ENCODE measurements around the gene GIMAP6. TPM values are rescaled to one million over a fixed set of nuclear protein-coding genes. Genes with fewer than 3 reads are reported as not detected.
"Not testable (repeated sequence)": the region's sequence is repeated elsewhere in the genome, so short reads cannot be mapped to it uniquely, and the experiment has no call there.

Gene GIMAP6
- total RNA-seq, 3 donors from 2014 or later = 14.8 to 20.0 (median 18.1) TPM

GRCh38 chr7:150626696-150627095 is 5.5 kb downstream of the GIMAP6 start:
- no peak overlapping the region for H3K4me3 Mint-ChIP-seq
- no peaks in the 10 kb centered on the region for H3K27me3 Mint-ChIP-seq (ENCODE audit: low read depth)
- DNase-seq (no peak), ATAC-seq (no peak)
- H3K4me1 Mint-ChIP-seq (ENCODE audit: low read depth) = peaks cover 67% of the 10 kb centered on the region
- H3K9me3 Mint-ChIP-seq = peaks cover 22% of the 10 kb centered on the region
- H3K36me3 Mint-ChIP-seq (ENCODE audit: insufficient read depth) = peaks cover 54% of the 10 kb centered on the region

- H3K36me3 Mint-ChIP-seq (ENCODE audit: insufficient read depth) = peaks cover 16% of the 10 kb centered on the region
- ATAC-seq (peak; percentile 62 to 68), DNase-seq (no peak)
- peaks cover 49% of the 10 kb centered on the region for H3K4me1 Mint-ChIP-seq (ENCODE audit: low read depth)
- H3K9me3 Mint-ChIP-seq = peaks cover 24% of the 10 kb centered on the region
- no peaks in the 10 kb centered on the region for H3K27me3 Mint-ChIP-seq (ENCODE audit: low read depth)
- H3K4me3 Mint-ChIP-seq = peak overlapping the region; percentile 4
Measured at GRCh38 chr7:150621376-150621775, 10.8 kb downstream of the GIMAP6 start.

GRCh38 chr7:150620617-150621371 is 11.4 kb downstream of the GIMAP6 start:
- peak overlapping the region; percentile 16 for H3K4me3 Mint-ChIP-seq
- no peak for DNase-seq

GRCh38 chr7:150620061-150620460 is 12.1 kb downstream of the GIMAP6 start:
- Mint-ChIP-seq H3K4me1 (ENCODE audit: low read depth) (peaks cover 43% of the 10 kb centered on the region), H3K36me3 (ENCODE audit: insufficient read depth) (peaks cover 7% of the 10 kb centered on the region), H3K9me3 (peaks cover 18% of the 10 kb centered on the region), H3K4me3 (no peak overlapping the region), H3K27me3 (ENCODE audit: low read depth) (no peaks in the 10 kb centered on the region)
- ATAC-seq (no peak), DNase-seq (peak; percentile 55)

More at GRCh38 chr7:150620617-150621371, 11.4 kb downstream of the GIMAP6 start:
- H3K36me3 Mint-ChIP-seq (ENCODE audit: insufficient read depth) = peaks cover 13% of the 10 kb centered on the region
- peaks cover 45% of the 10 kb centered on the region for H3K4me1 Mint-ChIP-seq (ENCODE audit: low read depth)
- H3K9me3 Mint-ChIP-seq = peaks cover 24% of the 10 kb centered on the region
- no peaks in the 10 kb centered on the region for H3K27me3 Mint-ChIP-seq (ENCODE audit: low read depth)
- ATAC-seq = peak; percentile 62 to 75

GRCh38 chr7:150615221-150615755 is 16.9 kb downstream of the GIMAP6 start:
- peak in 1 of 2 donors; percentile 8 for ATAC-seq
- H3K4me3 Mint-ChIP-seq; H3K36me3 Mint-ChIP-seq (ENCODE audit: insufficient read depth); DNase-seq; H3K27me3 Mint-ChIP-seq (ENCODE audit: low read depth): not testable (repeated sequence)
- peaks cover 30% of the 10 kb centered on the region for H3K9me3 Mint-ChIP-seq
- peaks cover 54% of the 10 kb centered on the region for H3K4me1 Mint-ChIP-seq (ENCODE audit: low read depth)

- ATAC-seq; DNase-seq; H3K27me3 Mint-ChIP-seq (ENCODE audit: low read depth); H3K4me3 Mint-ChIP-seq; H3K36me3 Mint-ChIP-seq (ENCODE audit: insufficient read depth): not testable (repeated sequence)
- peaks cover 30% of the 10 kb centered on the region for H3K9me3 Mint-ChIP-seq
- H3K4me1 Mint-ChIP-seq (ENCODE audit: low read depth) = peaks cover 55% of the 10 kb centered on the region
Measured at GRCh38 chr7:150614426-150614825, 17.8 kb downstream of the GIMAP6 start.

- peaks cover 7% of the 10 kb centered on the region for H3K36me3 Mint-ChIP-seq (ENCODE audit: insufficient read depth)
- no peak for DNase-seq
- no peak overlapping the region for H3K4me3 Mint-ChIP-seq
- ATAC-seq = no peak
- no peaks in the 10 kb centered on the region for H3K27me3 Mint-ChIP-seq (ENCODE audit: low read depth)
- peaks cover 55% of the 10 kb centered on the region for H3K4me1 Mint-ChIP-seq (ENCODE audit: low read depth)
- peaks cover 30% of the 10 kb centered on the region for H3K9me3 Mint-ChIP-seq
Measured at GRCh38 chr7:150613880-150614279, 18.3 kb downstream of the GIMAP6 start.

GRCh38 chr7:150612925-150613324 is 19.3 kb downstream of the GIMAP6 start:
- Mint-ChIP-seq H3K36me3 (ENCODE audit: insufficient read depth) (peaks cover 7% of the 10 kb centered on the region), H3K4me1 (ENCODE audit: low read depth) (peaks cover 65% of the 10 kb centered on the region), H3K9me3 (peaks cover 25% of the 10 kb centered on the region), H3K4me3 (no peak overlapping the region), H3K27me3 (ENCODE audit: low read depth) (no peaks in the 10 kb centered on the region)
- DNase-seq (no peak), ATAC-seq (no peak)

GRCh38 chr7:150610233-150610632 is 22.0 kb downstream of the GIMAP6 start:
- peaks cover 4% of the 10 kb centered on the region for H3K36me3 Mint-ChIP-seq (ENCODE audit: insufficient read depth)
- H3K27me3 Mint-ChIP-seq (ENCODE audit: low read depth) = no peaks in the 10 kb centered on the region
- DNase-seq (no peak), ATAC-seq (peak; percentile 43 to 52)
- peaks cover 14% of the 10 kb centered on the region for H3K9me3 Mint-ChIP-seq
- H3K4me3 Mint-ChIP-seq = no peak overlapping the region
- H3K4me1 Mint-ChIP-seq (ENCODE audit: low read depth) = peaks cover 76% of the 10 kb centered on the region

- H3K27me3 Mint-ChIP-seq (ENCODE audit: low read depth); H3K36me3 Mint-ChIP-seq (ENCODE audit: insufficient read depth); H3K4me3 Mint-ChIP-seq; DNase-seq: not testable (repeated sequence)
- ATAC-seq = peak in 1 of 2 donors; percentile 46
- peaks cover 14% of the 10 kb centered on the region for H3K9me3 Mint-ChIP-seq
- peaks cover 54% of the 10 kb centered on the region for H3K4me1 Mint-ChIP-seq (ENCODE audit: low read depth)
Measured at GRCh38 chr7:150603600-150603999, 28.6 kb downstream of the GIMAP6 start.

GRCh38 chr7:150595361-150595760 is 36.8 kb downstream of the GIMAP6 start:
- H3K4me1 Mint-ChIP-seq (ENCODE audit: low read depth) = peaks cover 44% of the 10 kb centered on the region
- no peak overlapping the region for H3K4me3 Mint-ChIP-seq
- DNase-seq = no peak
- H3K36me3 Mint-ChIP-seq (ENCODE audit: insufficient read depth) = peaks cover 16% of the 10 kb centered on the region
- ATAC-seq = no peak
- no peaks in the 10 kb centered on the region for H3K27me3 Mint-ChIP-seq (ENCODE audit: low read depth)
- peaks cover 41% of the 10 kb centered on the region for H3K9me3 Mint-ChIP-seq

- no peak for DNase-seq
- peaks cover 14% of the 10 kb centered on the region for H3K36me3 Mint-ChIP-seq (ENCODE audit: insufficient read depth)
- peaks cover 35% of the 10 kb centered on the region for H3K9me3 Mint-ChIP-seq
- H3K4me1 Mint-ChIP-seq (ENCODE audit: low read depth) = peaks cover 44% of the 10 kb centered on the region
- H3K27me3 Mint-ChIP-seq (ENCODE audit: low read depth) = no peaks in the 10 kb centered on the region
- no peak for ATAC-seq
- H3K4me3 Mint-ChIP-seq = no peak overlapping the region
Measured at GRCh38 chr7:150594805-150595204, 37.4 kb downstream of the GIMAP6 start.

- H3K9me3 Mint-ChIP-seq = peaks cover 34% of the 10 kb centered on the region
Measured at GRCh38 chr7:150587551-150587950, 44.6 kb downstream of the GIMAP6 start.

GRCh38 chr7:150586785-150587152 is 45.4 kb downstream of the GIMAP6 start:
- H3K9me3 Mint-ChIP-seq = peaks cover 31% of the 10 kb centered on the region
- peaks cover 43% of the 10 kb centered on the region for H3K4me1 Mint-ChIP-seq (ENCODE audit: low read depth)
- no peaks in the 10 kb centered on the region for H3K27me3 Mint-ChIP-seq (ENCODE audit: low read depth)
- DNase-seq (no peak), ATAC-seq (peak; percentile 36 to 38)
- peaks cover 5% of the 10 kb centered on the region for H3K36me3 Mint-ChIP-seq (ENCODE audit: insufficient read depth)
- peak overlapping the region; percentile 9 for H3K4me3 Mint-ChIP-seq

More at GRCh38 chr7:150587551-150587950, 44.6 kb downstream of the GIMAP6 start:
- no peak for DNase-seq
- Mint-ChIP-seq H3K4me1 (ENCODE audit: low read depth) (peaks cover 40% of the 10 kb centered on the region), H3K27me3 (ENCODE audit: low read depth) (no peaks in the 10 kb centered on the region), H3K4me3 (no peak overlapping the region), H3K36me3 (ENCODE audit: insufficient read depth) (peaks cover 9% of the 10 kb centered on the region)
- no peak for ATAC-seq

Measured in activated T-cell treated with anti-CD3 and anti-CD28 coated beads, Interleukin-2, amount 50 U/mL, for 4 hours (primary cell).